GM23248 (cell line): ENCODE measurements around the gene COL4A4. TPM values are rescaled to one million over a fixed set of nuclear protein-coding genes. Genes with fewer than 3 reads are reported as not detected.

Source experiments
- DNase-seq: peaks from one replicate; pipeline ENCODE4 v3.0.0-alpha.2; 2015
- H2AFZ ChIP-seq: fragments of 200-600 bp; sonication (generic); 2 replicates; pipeline ENCODE4 v1.6.1; 2016; ENCODE audit warnings: antibody characterized with exemption
- H3F3A ChIP-seq: fragments of 200-600 bp; sonication (generic); 2 replicates; pipeline ENCODE4 v1.6.1; 2016; ENCODE audit warnings: mild to moderate bottlenecking, antibody characterized with exemption, mixed run types; ENCODE audit not compliant: insufficient read depth
- H3K27ac ChIP-seq: fragments of 200-600 bp; sonication (generic); 2 replicates; pipeline ENCODE4 v1.5.1; 2016; ENCODE audit warnings: mild to moderate bottlenecking
- H3K27me3 ChIP-seq: fragments of 200-600 bp; sonication (generic); replicated peaks from 2 replicates; pipeline ENCODE4 v1.6.1; 2016; ENCODE audit warnings: mild to moderate bottlenecking; ENCODE audit not compliant: insufficient read depth
- H3K36me3 ChIP-seq: fragments of 200-600 bp; sonication (generic); 2 replicates; pipeline ENCODE4 v1.6.1; 2016; ENCODE audit warnings: low read depth, mild to moderate bottlenecking
- H3K4me1 ChIP-seq: fragments of 200-600 bp; sonication (generic); 2 replicates; pipeline ENCODE4 v1.6.1; 2016; ENCODE audit warnings: mild to moderate bottlenecking; ENCODE audit not compliant: insufficient read depth
- H3K4me2 ChIP-seq: fragments of 200-600 bp; sonication (generic); one replicate; pipeline ENCODE4 v1.6.1; 2016; ENCODE audit warnings: mild to moderate bottlenecking; ENCODE audit not compliant: unreplicated experiment
- H3K4me3 ChIP-seq: fragments of 200-600 bp; sonication (generic); 2 replicates; pipeline ENCODE4 v1.5.1; 2016; ENCODE audit warnings: mild to moderate bottlenecking
- H3K79me2 ChIP-seq: fragments of 200-600 bp; sonication (generic); 2 replicates; pipeline ENCODE4 v1.6.1; 2016; ENCODE audit warnings: mild to moderate bottlenecking; ENCODE audit not compliant: insufficient read depth
- H3K9ac ChIP-seq: fragments of 200-600 bp; sonication (generic); 2 replicates; pipeline ENCODE4 v1.6.1; 2016; ENCODE audit warnings: mild to moderate bottlenecking
- H3K9me2 ChIP-seq: fragments of 200-600 bp; sonication (generic); 2 replicates; pipeline ENCODE4 v1.6.1; 2016; ENCODE audit warnings: mixed run types, mild to moderate bottlenecking, moderate library complexity; ENCODE audit not compliant: insufficient read depth
- H3K9me3 ChIP-seq: fragments of 200-600 bp; sonication (generic); one replicate; pipeline ENCODE4 v1.6.1; 2017; ENCODE audit warnings: low read depth
- H4K20me1 ChIP-seq: fragments of 200-600 bp; sonication (generic); 2 replicates; pipeline ENCODE4 v1.6.0; 2016; ENCODE audit not compliant: insufficient read depth
- EZH2 ChIP-seq: fragments of 200-600 bp; sonication (generic); IDR thresholded peaks from 2 replicates; pipeline ENCODE4 v1.6.1; 2018; ENCODE audit warnings: antibody characterized with exemption, mild to moderate bottlenecking; ENCODE audit not compliant: insufficient read depth, poor library complexity, severe bottlenecking
- EZH2phosphoT487 ChIP-seq: fragments of 200-600 bp; sonication (generic); IDR thresholded peaks from 2 replicates; pipeline ENCODE4 v1.6.1; 2018; ENCODE audit warnings: antibody characterized with exemption, moderate library complexity, mild to moderate bottlenecking, low read depth; ENCODE audit not compliant: insufficient read depth
- WGBS, 2 experiments: methylation state at CpG; one replicate each; pipeline ENCODE4 v1.1.6; 2015 to 2017; ENCODE audit warnings: low lambda C conversion rate in 2 of 2, low coverage in 1 of 2; ENCODE audit errors: missing lambda C conversion rate in 2 of 2; 5-methylcytosine and 5-hydroxymethylcytosine counted together
- in situ Hi-C: fragments of 300-500 bp; cut with MboI; formaldehyde crosslinking; loops from 2 replicates; pipeline ENCODE4 v1.15.0; 2020
- polyA plus RNA-seq: library from polyadenylated mRNA; unstranded; fragments of >200 nt; fragmentation: Nextera tagmentation; extraction: Ambion mirVana; gene quantifications from 2 replicates; pipeline ENCODE4 v1.2.1, GENCODE V29; 2016
- total RNA-seq: library from RNA; depleted of rRNA; stranded (reverse); fragments of >200 nt; shearing (Covaris generic); gene quantifications from 2 replicates; pipeline ENCODE4 v1.2.3, GENCODE V29; 2014

The COL4A4 gene
- total and polyA plus RNA-seq, 2 experiments from 2014 or later, result 0.36 to 0.76 TPM

DNA sequence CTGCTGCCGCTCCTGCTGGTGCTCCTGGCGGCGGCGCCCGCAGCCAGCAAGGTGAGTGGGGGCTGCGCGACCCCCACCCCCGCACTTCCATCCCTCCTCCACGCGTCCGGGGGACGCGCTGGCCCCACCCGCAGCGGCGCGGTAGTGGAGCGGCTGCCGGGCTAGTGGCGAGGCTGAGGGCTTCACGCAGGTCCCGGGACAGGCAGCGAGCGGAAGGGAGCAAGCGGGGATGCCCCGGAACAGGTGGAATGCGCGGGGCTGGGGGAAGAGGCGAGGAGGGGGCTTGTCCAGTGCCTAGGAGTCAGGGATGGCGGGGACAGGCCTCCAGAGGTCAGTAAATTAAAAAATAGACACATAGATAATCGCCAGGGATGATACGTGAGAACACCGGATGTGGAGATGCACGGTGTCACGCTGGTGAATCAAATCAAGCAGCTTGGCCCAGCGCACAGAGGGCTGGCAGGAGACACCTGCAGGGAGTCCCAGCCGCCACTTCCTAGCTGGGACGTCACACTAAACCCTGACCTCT, 822 bp upstream of the COL4A4 start:
- in situ Hi-C loops, result no loop called here
- WGBS, 2 experiments, result 2 to 3% methylated on average over 37 of the region's 38 CpGs
- Histone ChIP-seq H3K79me2 (no peaks in the 10 kb centered on the region), H3K9me3 (no peaks in the 10 kb centered on the region), H3K4me1 (0 out of 2 replicates have a peak, but pooled peaks cover 3% of the 10 kb centered on the region), H3K4me2 (peak overlapping the region; percentile 98), H3K27ac (no peak overlapping the region), H4K20me1 (no peaks in the 10 kb centered on the region), H3F3A (no peaks in the 10 kb centered on the region), H2AFZ (peak overlapping the region; percentile 78), H3K4me3 (peak overlapping the region; percentile 74), H3K27me3 (peaks cover 42% of the 10 kb centered on the region), H3K9me2 (no peaks in the 10 kb centered on the region), H3K36me3 (no peaks in the 10 kb centered on the region), H3K9ac (no peak overlapping the region)
- no peak for TF ChIP-seq EZH2phosphoT487
- TF ChIP-seq EZH2, result no peak
- DNase-seq, result peak; percentile 36

- TF ChIP-seq EZH2phosphoT487 (no peak), EZH2 (no peak)
- 5% methylated on average over 14 to 20 of the region's 20 CpGs for WGBS, 2 experiments
- H3K9me2 ChIP-seq, result no peaks in the 10 kb centered on the region
- no peaks in the 10 kb centered on the region for H3F3A ChIP-seq
- no peaks in the 10 kb centered on the region for H3K9me3 ChIP-seq
- H3K27me3 ChIP-seq, result peaks cover 42% of the 10 kb centered on the region
- H3K79me2 ChIP-seq, result no peaks in the 10 kb centered on the region
- peak overlapping the region; percentile 98 for H3K4me2 ChIP-seq
- H3K27ac ChIP-seq, result no peak overlapping the region
- peak overlapping the region; percentile 78 for H2AFZ ChIP-seq
- H4K20me1 ChIP-seq, result no peaks in the 10 kb centered on the region
- peak; percentile 22 for DNase-seq
- in situ Hi-C loops, result no loop called here
- H3K9ac ChIP-seq, result no peak overlapping the region
- H3K36me3 ChIP-seq, result no peaks in the 10 kb centered on the region
- H3K4me1 ChIP-seq, result 0 out of 2 replicates have a peak, but pooled peaks cover 3% of the 10 kb centered on the region
- peak overlapping the region; percentile 74 for H3K4me3 ChIP-seq
These were observed 464 bp downstream of the COL4A4 start for GRCh38 chr2:227163485-227163997.

- peak; percentile 6 for DNase-seq
- Histone ChIP-seq H3K9ac (no peak overlapping the region), H3K9me2 (no peaks in the 10 kb centered on the region)
These were observed 2.1 kb downstream of the COL4A4 start for GRCh38 chr2:227161947-227162346.

DNA sequence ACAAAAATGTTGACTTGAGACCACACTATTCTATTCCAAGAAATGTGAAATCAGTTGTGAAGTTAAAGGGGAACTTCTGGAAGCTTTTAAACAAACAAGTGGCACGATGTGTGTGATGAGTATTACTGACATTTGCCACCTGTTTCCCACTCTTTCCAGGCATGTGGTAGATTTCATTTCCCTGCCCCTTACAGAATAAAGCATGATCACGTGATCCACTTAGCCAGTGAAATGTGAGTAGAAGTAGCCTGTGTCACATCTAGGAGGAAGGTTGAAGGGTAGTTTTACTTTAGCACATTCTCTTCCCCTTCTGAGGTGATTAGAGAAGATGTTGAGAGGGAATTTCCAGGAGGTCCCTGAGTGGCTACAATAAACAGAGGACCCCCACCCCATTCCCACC, 3.8 kb downstream of the COL4A4 start:
- no peaks in the 10 kb centered on the region for H3F3A ChIP-seq

More at GRCh38 chr2:227161947-227162346, 2.1 kb downstream of the COL4A4 start:
- no peak overlapping the region for H3K27ac ChIP-seq
- no peaks in the 10 kb centered on the region for H3K9me3 ChIP-seq
- no peak overlapping the region for H2AFZ ChIP-seq
- H3K79me2 ChIP-seq, result no peaks in the 10 kb centered on the region
- peaks cover 39% of the 10 kb centered on the region for H3K27me3 ChIP-seq
- H3K4me3 ChIP-seq, result no peak overlapping the region
- no peaks in the 10 kb centered on the region for H3F3A ChIP-seq
- H3K4me1 ChIP-seq, result 0 out of 2 replicates have a peak, but pooled peaks cover 3% of the 10 kb centered on the region
- in situ Hi-C loops, result no loop called here
- no peak overlapping the region for H3K4me2 ChIP-seq
- H3K36me3 ChIP-seq, result no peaks in the 10 kb centered on the region
- H4K20me1 ChIP-seq, result no peaks in the 10 kb centered on the region
- TF ChIP-seq EZH2 (no peak), EZH2phosphoT487 (no peak)

More for the DNA sequence above, 3.8 kb downstream of the COL4A4 start:
- TF ChIP-seq EZH2, result no peak
- WGBS, 2 experiments, result 43 to 50% methylated on average over 2 of the region's 2 CpGs
- in situ Hi-C loops, result no loop called here
- H3K9me2 ChIP-seq, result no peaks in the 10 kb centered on the region
- no peak overlapping the region for H3K4me3 ChIP-seq
- no peak overlapping the region for H3K9ac ChIP-seq
- peaks cover 10% of the 10 kb centered on the region for H3K4me1 ChIP-seq
- no peak for DNase-seq
- no peak overlapping the region for H3K4me2 ChIP-seq
- peaks cover 21% of the 10 kb centered on the region for H3K27me3 ChIP-seq
- H3K9me3 ChIP-seq, result no peaks in the 10 kb centered on the region
- H3K27ac ChIP-seq, result no peak overlapping the region
- no peaks in the 10 kb centered on the region for H4K20me1 ChIP-seq
- no peaks in the 10 kb centered on the region for H3K79me2 ChIP-seq
- no peaks in the 10 kb centered on the region for H3K36me3 ChIP-seq
- H2AFZ ChIP-seq, result no peak overlapping the region
